ENCODE results near the gene COL4A2.

Gene COL4A2

DNA sequence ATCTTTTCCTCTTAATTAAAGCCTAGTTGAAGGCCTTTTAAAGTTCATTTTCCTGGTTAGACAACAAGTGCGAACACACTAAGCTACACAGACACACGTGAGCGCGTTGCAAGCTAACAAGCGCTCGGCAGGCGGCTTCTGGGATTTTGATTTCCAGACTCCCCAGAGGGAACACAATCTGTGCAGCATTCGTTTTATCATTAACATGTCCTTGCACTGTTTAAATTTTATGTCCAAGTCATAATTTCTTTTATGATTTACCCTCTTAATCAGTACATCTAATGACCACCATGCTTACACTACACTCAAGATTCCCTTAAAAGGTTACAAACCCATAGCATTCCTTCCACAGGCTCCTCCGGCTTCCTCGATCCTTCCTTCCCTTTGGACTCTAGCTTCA lies 16.9 kb upstream of the COL4A2 start:
- DNase-seq (ENCODE audit: low spot score), result no peak

DNA sequence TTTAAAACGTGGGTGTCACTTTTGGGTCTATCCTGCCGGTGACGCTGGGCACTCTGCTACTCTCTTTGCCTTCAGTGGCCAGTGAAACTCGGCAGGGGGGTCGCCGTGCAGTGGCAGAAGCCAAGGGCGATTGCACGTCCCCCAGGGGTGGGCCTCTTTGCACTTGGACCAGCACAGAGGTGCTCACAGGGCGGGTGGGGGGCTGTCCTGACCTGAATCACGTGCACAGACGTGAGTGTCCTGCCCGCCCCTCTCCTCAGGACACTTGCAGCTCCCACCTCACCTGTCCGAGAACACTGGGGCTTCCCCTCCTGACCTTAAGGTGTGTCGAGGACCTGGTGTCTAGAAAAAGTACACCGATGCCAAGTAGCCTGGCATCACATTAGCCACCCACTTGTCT lies 16.3 kb upstream of the COL4A2 start:
- DNase-seq (ENCODE audit: low spot score), result no peak

DNA sequence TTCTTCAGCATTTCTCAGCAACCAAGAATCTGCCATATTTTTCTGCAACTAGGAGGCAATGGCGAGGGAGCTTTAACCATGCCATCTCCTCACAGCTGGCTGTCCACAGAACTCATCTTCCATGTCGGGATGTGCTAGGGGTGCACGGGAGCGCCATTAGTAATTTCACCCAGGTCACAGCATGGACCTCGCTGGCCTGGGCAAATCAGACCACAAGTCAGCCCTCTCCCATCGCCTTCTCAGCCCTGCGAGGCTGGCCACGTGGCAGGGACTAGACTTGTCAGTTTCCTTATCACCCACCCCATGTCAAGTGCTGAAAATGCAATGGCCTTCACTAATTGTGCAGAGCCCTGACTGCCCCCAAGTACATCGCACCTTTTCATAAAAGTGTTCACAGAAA lies 15.8 kb upstream of the COL4A2 start:
- DNase-seq (ENCODE audit: low spot score), result no peak

DNA sequence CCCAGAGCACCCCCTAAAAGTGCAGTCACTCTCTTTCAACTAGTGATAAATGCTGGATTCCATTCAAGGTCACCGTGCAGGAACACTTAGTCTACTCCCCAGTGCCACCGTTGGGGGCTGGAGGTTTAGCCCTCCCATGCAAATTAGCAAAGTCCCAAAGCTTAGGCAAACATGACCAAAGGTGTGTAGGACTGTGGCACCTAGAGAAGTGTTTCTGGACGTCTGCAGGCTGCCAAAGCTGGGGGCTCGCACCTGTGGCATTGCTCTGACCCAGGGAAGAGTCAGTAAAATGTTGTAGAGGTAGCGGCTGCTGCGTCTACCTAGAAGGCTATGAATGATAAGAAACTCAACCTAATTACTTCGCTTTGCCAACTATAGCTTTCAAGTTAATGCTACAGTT lies 14.0 kb upstream of the COL4A2 start:
- no peak for DNase-seq (ENCODE audit: low spot score)

DNA sequence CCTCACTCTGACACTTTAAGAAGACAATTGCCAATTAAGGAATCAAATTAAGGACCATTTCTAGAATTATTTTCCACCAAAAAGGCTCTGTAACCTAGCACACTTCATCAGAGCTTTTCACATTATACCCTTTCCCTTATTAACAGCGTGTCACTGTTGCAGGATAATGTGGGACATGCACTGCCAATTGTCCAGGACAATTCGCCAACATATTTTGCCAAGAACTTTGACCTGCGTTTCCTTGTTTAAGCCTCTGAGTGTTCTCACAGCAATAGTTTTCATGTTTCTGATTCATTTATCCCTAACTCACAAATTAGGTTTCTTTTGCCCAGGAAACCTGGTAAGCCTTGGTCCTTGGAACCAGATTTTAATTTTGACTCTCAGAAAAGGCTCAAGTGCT lies 13.4 kb upstream of the COL4A2 start:
- DNase-seq (ENCODE audit: low spot score), result no peak

DNA sequence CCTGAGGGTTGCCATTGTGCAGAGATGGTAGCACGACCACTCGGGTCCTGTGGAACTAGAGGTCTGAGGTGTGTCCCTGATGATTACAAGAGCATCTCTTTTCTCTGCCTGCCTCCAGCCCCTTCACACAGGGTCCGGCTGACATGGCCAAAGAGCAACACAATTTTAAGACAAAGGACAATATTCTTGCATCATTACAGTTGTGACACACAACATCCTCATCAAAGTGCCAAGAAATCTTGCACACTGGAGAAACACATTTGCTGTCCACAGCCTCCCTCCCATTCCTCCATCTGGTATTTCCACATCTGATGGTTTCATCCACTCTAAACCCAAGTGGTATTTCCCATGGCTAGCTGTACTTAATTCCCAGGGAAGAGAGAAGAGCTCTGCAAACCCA lies 12.9 kb upstream of the COL4A2 start:
- DNase-seq (ENCODE audit: low spot score), result no peak

DNA sequence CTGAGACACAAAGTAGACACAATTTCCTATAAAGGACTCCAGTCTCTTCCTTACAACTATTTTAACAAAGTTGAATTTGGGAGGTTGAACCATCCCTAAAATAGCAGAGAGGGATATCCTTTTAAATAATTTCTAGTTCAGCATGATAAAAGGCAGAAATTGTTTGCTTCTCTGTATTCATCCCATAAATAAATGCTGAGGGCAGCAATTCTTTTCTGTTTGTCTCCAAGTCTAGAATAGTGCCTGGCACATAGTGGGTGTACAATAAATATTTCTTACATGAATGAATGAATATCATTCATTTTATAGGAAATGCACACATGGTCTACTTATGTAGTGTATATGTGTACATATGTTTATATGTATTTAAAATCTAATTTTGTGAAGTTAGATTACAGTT lies 12.5 kb upstream of the COL4A2 start:
- DNase-seq (ENCODE audit: low spot score), result no peak

DNA sequence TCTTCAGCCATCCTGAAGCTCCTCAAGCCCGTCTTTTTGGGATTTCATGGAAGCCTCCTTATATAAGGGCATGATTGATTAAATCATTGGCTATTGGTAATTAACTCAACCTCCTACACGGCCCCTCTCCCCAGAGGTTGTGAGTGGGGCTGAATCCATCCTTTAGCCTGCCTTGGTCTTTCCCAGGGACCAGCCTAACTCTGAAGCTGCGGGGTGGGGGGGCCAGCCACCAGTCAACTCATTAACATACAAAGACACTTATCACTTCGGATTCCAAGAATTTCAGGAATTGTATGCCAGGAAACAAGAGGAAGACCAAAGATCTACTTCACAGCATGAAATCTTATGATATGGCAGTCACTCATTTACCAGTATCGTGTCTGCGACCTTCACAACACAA lies 10.1 kb upstream of the COL4A2 start:
- DNase-seq (ENCODE audit: low spot score), result no peak

DNA sequence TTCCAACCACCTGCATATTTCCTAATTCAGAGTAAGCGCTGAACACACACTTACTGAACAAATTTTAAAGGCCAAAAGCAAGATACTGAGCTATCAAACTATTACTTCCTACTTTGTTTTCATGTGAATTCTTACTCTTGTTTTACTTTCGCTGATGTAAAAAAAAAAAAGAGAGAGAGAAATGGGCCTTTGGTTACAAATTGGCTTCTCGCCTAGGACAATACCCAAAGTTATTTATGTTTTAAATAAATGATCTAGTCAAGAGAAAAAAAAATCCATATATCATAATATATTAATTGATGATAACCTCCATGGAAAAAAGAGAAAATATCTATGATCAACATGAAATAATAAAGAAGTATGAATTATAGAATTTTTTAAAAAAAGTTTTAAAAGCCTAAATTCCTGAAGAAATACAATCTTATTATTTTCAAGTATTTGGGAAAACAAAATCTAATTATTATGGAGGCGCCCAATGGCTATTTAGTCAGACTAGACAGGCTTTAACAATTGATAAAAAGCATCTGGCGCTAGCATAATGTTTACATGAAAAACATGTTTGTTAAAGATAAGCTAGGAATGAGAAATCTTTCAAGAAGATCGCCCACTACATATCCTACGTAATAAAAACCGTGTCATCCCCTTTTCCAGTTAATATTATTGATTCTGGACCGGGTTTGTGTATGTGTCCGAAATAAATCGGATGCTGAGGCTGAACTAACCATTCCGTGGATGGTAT lies 9.1 kb upstream of the COL4A2 start:
- no peak for DNase-seq (ENCODE audit: low spot score)

DNA sequence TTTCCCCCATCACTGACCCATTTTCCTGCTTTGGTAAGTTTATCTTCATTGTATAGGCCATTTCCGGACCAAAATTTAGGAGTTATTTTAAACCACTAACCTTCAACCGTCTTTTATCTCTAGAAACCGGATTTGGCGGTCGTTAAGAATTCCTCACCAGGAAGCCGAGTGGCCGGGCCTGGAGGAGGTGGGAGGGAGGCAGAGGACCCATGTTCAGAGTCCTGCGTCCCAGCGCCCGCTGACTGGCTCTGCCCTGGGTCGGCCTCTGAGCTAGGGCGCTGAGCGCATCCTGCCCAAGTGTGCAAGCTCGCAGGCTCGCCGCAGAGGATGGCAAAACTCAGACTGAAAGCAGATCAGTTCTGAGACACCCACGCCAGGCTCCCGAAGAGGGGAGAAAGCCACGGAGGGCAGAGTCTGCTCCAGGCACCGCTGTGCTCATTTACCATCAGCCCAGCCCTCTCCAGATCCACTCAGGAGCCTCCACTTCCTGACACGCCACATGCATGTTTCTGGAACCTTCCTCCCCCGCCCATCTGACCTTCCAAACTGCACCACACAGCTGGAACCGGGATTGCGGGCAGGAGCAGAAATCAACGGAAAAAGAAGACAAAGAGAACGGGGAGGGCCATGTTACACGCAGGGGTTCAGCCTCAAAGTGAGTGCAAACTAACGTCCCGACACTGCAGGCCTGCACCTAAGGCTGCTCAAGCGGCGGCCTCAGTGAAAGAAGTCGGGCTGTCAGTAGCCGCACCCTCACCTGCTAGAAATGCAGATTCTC lies 8.4 kb upstream of the COL4A2 start:
- DNase-seq (ENCODE audit: low spot score), result no peak

DNA sequence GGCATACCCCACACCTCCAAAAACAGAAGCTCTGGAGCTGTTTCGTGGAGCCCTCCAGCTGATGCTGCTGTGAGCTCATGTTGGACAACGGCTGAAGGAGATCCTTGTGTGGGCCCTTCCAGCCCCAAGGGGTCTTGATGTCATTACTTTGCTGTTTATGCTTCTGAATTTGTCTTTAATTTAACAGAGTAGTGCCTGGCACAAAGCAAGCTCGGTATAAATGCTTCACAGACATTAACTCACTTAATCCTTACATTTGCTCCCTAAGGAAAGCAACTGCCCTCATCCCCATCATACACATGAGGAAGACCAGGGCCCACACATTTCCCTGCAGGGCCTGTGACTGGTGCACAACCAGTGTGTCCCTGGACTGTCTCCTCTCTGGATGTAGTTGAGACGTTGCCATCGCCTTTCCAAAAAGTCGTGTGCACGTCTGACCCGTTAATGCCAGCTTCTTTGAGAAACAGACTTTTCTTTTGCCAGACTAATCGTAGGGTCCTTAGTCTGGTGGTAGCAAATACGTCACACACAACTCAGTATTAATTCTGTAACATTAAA lies 7.7 kb upstream of the COL4A2 start:
- DNase-seq (ENCODE audit: low spot score), result no peak

DNA sequence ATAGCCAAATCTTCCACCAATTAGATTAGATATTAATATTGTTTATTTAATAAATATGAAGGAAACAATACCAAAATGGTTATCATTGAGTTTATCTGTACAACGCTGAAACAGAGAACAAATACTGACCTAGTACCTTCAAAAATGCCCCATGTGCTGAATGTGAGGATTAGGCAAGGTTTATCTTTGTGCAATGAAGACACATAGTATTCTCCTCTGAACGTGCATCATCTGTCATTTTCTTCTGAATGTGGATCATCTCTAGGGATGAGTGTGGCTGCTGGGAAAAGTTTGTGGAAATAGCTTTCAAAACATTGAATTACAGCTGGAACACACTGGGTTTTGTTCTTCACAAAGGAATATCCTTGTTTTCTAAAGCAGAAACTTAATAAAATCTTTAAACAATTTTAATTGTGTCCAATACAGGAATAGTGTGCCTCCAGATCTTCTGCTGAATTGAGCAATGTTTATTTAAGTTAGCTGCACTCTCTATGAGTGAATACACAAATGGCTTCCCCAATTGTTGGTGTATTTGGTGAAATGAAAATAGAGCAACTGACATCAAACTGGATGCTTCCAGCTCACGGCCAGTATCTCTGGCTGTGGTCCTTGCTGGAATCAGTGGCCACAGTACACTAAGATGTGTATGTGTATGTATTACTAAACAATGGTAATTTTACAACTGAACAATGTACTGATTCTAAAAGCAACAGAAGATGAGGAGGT lies 6.8 kb upstream of the COL4A2 start:
- no peak for DNase-seq (ENCODE audit: low spot score)

DNA sequence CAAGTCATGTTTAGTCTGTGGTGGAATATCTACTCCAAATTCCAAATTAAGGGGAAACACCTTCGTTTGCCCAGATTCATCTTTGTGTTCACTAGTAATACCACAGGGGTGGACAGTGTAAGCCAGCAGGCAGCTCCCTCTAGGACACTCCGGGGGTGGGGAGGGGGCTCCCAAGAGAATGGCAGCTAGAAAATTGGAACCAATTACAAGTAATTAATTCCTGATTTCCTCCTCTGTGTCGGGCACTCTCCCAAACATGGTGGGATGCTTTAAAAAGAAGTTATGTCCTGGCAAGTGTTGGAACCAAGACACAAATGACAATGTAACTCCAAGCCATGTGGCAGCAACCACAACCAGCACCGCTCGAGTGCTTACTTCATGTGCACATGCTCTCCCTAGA lies 6.0 kb upstream of the COL4A2 start:
- no peak for DNase-seq (ENCODE audit: low spot score)

DNA sequence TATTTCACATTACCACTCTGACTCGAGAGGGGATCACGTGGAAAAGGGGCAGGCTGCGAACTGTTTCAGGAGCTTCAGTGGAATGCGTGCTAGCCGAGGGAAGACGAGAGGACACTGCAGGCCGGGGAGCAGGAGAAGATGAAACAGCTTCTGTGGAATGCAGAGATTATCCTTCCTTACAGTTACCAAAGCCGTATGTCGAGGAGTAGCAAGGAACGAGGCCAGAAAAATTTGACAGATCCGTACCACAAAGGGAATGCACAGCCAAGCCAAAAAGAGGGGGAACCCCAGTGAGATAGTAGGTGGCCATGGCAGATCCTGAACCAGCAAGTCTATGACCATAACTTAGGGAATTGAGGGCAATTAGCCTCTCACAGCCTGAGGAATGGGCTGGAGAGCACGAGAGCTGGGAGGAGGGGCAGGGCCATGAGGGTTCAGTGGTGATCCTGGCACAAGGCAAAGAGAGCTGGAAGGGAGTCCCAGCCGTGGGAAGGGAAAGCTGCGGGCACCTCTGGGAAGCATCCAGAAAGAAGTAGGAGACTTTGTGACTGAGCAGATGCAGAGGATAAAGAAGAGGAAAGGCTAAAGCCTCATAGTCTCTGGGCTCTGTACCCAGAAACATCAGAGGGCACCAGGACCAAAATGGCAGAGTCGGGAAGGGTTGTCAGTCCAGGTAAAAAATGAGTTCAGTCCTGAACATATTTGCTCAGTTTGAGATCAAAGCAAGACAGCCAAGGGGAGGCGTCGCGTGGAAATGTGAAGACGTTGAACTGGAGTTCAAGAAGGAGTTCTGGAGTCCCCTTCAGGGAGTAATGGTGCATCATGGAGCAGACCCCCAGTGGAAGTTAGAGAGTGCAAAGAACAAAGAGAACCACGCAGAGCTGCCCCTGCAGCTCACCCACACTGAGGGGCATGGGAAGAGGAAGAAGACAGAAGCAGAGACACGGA lies 5.2 kb upstream of the COL4A2 start:
- no peak for DNase-seq (ENCODE audit: low spot score)

DNA sequence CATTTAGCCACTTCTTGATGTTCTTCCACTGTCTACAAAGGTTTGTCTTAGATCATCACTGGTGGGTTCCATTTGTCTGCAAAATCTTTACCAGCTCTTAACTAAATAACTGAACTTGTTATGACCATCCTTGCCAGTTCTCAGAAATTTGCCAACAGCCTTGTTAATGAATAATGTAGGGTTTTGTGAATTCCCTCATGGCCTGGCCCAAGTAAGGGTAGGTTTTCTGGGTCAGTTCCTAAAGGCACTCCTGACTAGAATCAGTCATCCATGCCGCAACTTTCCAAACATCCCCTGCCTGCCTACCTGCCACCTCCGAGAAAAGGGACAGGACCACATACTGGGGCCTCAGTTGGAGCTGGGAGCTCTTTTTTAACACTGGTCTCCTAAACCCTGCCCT lies 4.1 kb upstream of the COL4A2 start:
- DNase-seq (ENCODE audit: low spot score), result no peak

DNA sequence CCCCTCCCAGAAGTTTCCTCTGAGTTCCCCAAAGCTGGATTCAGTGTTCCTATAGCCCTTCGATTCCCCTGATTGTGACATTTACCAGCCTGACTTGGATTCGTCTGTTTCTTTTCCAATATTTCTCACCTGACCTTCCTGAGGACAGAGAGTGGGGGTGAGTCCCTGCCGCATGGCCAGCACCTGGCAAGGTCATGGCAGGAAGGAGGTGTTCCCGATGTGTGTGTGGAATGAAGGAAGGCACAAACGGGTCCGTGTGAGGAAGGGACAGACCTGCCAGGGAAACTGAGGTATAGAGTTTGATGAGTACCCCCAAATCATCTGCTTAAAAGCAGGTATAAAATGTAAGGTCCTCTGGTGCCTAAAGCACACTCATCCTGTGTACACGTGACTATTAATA lies 3.4 kb upstream of the COL4A2 start:
- no peak for DNase-seq (ENCODE audit: low spot score)

DNA sequence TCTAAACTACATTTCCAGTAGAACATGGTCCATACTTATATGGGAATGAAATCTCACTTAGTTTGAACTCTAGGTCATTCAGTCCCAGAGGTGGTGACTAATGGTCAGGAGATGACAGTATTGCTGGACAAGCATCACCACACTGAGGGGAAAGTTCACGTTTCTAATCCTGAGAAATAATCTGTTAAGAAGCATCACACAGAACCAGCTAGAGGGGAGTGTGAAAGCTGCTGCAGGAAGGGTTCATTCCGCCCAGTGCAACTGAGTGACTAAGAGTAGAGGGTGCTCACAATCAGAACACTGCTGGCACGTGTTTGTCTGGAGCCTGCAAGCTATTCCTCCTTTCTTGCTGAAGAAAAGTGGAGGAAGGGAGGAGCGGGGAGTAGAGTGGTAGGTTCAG lies 2.8 kb upstream of the COL4A2 start:
- DNase-seq (ENCODE audit: low spot score), result no peak

DNA sequence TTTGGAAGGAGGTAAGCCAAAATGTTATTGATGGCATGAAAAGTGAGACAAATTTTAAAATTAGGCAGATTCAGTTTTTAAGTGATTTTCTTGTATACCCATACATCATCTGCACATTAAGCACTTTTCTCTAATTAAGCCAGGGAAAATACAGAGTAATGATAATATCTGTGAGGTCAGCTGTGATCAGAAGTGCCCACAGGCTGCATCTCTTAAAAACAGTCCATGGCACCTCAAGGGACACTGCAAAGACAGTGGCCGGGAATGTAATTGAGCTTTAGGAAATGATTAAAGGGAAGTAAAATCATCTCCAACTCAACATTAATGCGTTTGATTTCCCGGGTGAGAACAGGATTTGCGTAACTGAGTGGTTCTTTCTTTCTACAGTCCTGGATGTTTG lies 2.1 kb upstream of the COL4A2 start:
- no peak for DNase-seq (ENCODE audit: low spot score)

DNA sequence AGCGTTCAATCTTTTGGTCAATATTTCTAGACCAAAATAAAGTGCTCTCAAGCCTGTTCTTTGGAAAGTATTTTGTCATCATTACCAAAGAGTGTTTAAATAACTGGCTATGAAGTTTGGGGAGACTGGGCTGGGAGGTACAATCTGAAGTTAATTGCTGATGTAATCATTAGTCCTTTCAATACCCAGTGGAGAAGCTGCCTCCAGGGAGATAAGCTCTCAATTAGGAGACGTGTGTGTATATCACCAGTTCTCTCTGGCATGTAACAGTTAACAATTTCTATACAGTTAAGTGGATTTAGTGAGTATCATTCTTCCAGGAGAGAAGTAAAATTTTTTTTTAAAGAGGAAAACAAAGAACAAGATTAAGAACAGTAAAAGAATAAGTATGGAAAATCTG lies 1.5 kb upstream of the COL4A2 start:
- no peak for DNase-seq (ENCODE audit: low spot score)

DNA sequence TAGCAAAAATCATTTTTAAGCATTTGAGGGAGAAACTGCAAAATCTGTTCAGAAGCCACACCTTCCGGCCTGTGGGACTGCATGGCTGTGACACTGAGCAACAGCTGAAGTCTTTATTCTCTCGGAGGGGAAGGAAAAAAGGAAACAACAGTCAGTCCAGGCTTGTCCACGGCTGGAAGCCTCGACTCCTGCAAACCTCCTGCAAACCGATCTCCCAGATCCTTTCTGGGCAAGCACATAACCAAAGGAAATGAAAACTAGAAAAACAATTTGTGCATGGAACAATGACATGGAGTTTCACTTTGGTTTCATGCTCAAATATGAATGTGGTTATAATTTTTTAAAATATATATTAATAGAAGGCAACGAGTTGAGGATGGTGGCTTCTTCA lies 1.1 kb upstream of the COL4A2 start:
- no peak for DNase-seq (ENCODE audit: low spot score)

DNA sequence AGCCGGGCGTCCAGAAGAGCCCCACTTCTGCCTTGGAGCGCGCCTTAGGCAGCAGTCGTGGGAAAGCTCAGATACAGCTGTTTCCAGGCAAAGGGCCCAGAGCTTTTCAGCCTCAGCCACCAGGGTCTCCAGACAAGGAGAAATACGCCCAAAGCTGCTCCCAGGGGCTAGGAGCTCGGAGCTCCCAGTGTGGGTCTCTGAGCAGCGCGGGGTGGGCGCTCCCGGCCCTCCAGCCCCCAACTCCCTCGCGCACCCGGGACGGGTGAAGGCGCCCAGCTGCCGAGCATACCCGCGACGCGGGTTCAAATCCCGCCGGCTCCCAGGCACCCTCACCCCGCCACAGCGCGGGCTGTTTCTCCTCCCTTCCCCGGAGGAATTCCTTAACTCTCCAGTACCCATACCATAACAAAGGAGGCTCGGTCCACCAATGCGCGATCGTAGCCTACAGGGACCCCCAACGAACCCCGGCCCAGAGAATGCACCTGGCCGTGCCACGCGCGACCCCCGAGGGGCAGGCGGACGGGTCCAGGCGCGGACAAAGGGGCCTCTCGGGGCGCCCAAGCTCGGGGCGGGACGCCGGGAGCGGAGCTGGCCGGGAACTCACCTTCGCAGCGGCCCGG lies 634 bp upstream of the COL4A2 start:
- no peak for DNase-seq (ENCODE audit: low spot score)

Measured in hematopoietic multipotent progenitor cell treated with erythropoietin and hydrocortisone succinate and interleukin-3 and kit ligand, for 15 days (in vitro differentiated cells).